Memory B cell (primary cell): Measurements from ENCODE around the gene FCSK.
A peak's percentile ranks its signal among the peaks of the same experiment; 100 is the strongest.

ENCODE experiments used
- ATAC-seq: fragments of 150-1000 bp; cut with Tn5 transposase; 2 replicates; pipeline ENCODE4 v1.10.0; 2021; ENCODE audit warnings: low read depth, mild to moderate bottlenecking, moderate library complexity
- DNase-seq, 2 donors: peaks; one replicate each; pipeline ENCODE4 v3.0.0; 2022; ENCODE audit warnings: low spot score in 2 of 2
- H3K27ac Mint-ChIP-seq: one replicate; pipeline ENCODE4 v1.8.0; 2022; ENCODE audit warnings: mild to moderate bottlenecking, moderate library complexity, mixed read lengths
- H3K27me3 Mint-ChIP-seq: one replicate; pipeline ENCODE4 v1.8.0; 2022; ENCODE audit warnings: mixed read lengths
- H3K36me3 Mint-ChIP-seq: one replicate; pipeline ENCODE4 v1.8.0; 2022; ENCODE audit warnings: mild to moderate bottlenecking, mixed read lengths
- H3K4me1 Mint-ChIP-seq: one replicate; pipeline ENCODE4 v1.8.0; 2022; ENCODE audit warnings: mixed read lengths
- H3K4me3 Mint-ChIP-seq: one replicate; pipeline ENCODE4 v1.8.0; 2022; ENCODE audit warnings: mild to moderate bottlenecking, moderate library complexity, mixed read lengths
- H3K9me3 Mint-ChIP-seq: one replicate; pipeline ENCODE4 v1.8.0; 2022; ENCODE audit warnings: mixed read lengths

FCSK gene

DNA sequence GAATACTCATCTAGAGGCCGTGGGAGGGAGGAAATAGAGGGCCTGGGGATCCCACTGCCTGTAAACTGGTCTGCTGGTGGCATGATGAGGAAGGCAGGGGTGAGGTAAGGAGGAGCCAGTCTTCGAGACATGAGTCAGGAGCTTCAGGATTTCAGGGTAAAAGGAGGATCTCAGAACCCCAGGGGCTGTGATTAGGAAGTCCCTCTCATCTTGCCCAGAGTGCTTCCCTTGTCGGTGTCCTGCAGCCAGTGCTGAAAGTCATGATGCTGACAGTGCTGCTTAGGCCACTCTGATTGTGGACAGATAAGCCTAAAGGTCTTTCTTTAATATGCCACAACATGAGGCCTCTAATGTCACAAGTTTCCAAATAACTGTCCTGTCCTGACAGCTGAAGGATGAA lies 39.4 kb downstream of the FCSK start:
- no peak overlapping the region for H3K27ac Mint-ChIP-seq
- DNase-seq (no peak), ATAC-seq (no peak)
- H3K36me3 Mint-ChIP-seq = peaks cover 22% of the 10 kb centered on the region
- no peaks in the 10 kb centered on the region for H3K4me1 Mint-ChIP-seq
- no peak overlapping the region for H3K4me3 Mint-ChIP-seq
- H3K27me3 Mint-ChIP-seq = no peaks in the 10 kb centered on the region
- no peaks in the 10 kb centered on the region for H3K9me3 Mint-ChIP-seq

DNA sequence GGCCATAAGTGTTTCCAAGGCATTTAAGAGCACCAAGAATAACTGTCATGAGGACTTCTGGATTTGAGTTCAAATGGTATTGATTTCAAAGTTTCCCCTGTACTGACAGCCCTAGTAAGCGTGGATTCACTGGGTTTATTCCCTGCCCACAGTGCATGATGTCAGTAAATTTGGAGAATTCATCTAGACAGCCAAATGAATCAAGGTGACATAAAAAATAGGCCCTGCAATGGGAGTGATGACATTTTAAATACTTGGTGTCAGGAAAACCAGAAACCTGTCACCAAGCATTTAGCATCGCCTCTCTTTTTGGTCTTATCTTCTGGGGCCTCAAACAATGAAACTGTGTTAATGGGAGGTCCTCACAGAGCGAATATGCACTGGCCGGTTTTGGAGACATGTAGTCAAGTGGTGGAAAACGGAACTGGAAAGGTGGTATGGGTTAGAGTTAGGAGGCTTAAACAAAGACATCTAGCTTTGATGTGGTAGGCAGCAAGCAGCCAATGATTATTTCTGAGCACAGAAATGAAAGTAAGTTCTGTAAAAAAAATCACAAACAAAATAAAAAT lies 39.9 kb downstream of the FCSK start:
- ATAC-seq = no peak
- Mint-ChIP-seq H3K4me3 (no peak overlapping the region), H3K4me1 (no peaks in the 10 kb centered on the region), H3K9me3 (no peaks in the 10 kb centered on the region), H3K27ac (peak overlapping the region; percentile 35), H3K36me3 (peaks cover 23% of the 10 kb centered on the region), H3K27me3 (no peaks in the 10 kb centered on the region)
- DNase-seq = no peak

DNA sequence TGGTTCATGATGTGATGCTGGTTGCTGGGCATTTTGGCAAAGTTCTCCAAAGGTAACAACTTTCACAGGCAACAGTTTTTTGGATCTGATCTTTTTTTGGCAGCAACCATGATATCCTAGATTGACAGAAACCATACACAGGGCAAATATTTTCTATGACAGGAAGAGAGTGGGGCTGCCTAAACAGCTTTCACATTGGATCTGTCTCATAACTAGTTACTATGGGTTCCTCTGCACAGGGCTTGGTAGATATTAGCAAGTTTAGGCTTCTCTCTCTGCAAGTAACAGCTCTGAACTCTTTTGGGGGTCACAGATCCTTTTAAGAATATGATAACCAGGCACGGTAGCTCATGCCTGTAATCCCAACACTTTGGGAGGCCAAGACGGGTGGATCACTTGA lies 40.4 kb downstream of the FCSK start:
- Mint-ChIP-seq H3K9me3 (no peaks in the 10 kb centered on the region), H3K4me1 (no peaks in the 10 kb centered on the region), H3K27ac (peak overlapping the region; percentile 35), H3K27me3 (no peaks in the 10 kb centered on the region), H3K36me3 (peaks cover 21% of the 10 kb centered on the region), H3K4me3 (no peak overlapping the region)
- no peak for ATAC-seq
- no peak for DNase-seq

DNA sequence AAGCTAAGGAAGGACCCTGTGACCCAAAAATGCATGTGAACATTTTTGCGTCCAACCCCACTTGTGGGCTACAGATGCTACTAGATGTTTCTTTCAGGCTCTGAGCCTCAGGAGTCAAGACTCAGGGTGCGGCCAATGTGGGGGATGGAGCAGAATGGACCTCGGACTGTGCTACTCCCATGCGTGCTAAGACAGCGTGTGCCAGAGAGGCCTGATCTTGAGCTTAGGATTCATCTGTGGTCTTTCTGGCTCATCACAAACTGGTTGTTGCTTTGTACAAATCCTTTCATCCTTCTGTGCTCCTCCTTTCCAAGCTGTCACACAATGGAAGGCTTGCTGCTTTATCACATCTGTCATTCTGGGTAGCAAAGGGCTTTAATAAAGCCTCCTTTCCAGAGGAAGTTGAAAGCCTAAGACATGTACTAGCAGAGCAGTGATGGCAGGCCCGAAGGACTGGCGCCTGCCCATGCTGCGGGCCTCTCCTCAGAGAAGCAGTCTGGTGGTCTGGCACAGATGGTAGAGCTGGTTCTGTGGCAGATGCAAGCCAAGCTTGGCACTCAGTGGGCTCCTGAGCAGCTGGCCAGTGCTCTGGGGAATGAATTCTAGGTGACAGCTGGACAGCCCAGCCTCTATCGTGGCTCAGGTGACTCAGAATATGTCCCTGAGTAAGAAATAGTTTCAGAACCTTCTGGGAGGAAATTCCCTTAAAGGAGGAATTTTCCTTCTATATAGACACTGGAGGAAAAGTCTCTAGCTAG lies 41.2 kb downstream of the FCSK start:
- Mint-ChIP-seq H3K9me3 (no peaks in the 10 kb centered on the region), H3K27ac (no peak overlapping the region), H3K27me3 (no peaks in the 10 kb centered on the region), H3K4me3 (no peak overlapping the region), H3K4me1 (no peaks in the 10 kb centered on the region), H3K36me3 (peaks cover 18% of the 10 kb centered on the region)
- DNase-seq (no peak), ATAC-seq (no peak)

DNA sequence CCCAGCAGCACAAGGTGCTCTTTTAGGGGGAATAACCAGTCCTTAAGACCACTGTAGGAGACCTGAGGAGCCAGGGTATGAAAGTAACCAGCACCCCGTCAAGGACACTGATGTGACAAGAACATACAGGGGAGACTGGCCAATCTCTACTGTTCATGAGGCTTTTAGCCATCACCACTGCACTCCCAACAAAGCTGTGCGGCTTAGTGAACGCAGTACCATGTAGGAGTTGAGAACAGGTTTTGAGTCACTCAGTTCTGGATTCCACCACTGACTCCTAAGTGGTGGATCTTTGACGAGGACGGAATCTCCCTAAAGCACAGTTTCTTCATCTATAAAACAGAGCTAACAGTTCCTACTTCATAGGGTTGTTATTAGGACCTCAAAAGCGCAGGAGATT lies 42.1 kb downstream of the FCSK start:
- ATAC-seq = no peak
- H3K9me3 Mint-ChIP-seq = no peaks in the 10 kb centered on the region
- H3K36me3 Mint-ChIP-seq = peaks cover 18% of the 10 kb centered on the region
- H3K4me1 Mint-ChIP-seq = no peaks in the 10 kb centered on the region
- H3K27me3 Mint-ChIP-seq = no peaks in the 10 kb centered on the region
- no peak for DNase-seq
- no peak overlapping the region for H3K27ac Mint-ChIP-seq
- H3K4me3 Mint-ChIP-seq = no peak overlapping the region

DNA sequence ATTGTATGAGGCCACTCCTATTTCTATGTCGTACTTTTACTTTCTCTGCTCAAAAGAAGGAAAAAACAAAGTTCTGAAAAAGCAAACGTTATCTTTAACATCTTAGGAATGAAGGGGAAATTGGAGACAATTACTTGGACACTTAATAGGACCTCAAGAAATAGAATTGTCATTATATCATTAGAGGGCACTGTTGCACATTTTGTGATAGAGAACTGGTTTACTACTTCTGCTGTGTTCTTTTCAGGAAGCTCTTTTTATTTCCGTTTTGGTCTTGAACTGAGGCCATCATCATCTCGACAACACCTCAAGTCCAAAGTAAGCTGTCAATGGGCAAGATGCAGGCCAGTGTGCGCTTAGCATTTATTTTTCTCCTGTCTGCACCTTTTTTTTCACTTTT lies 54.4 kb downstream of the FCSK start:
- ATAC-seq = peak; percentile 43
- H3K4me3 Mint-ChIP-seq = no peak overlapping the region
- peaks cover 7% of the 10 kb centered on the region for H3K4me1 Mint-ChIP-seq
- DNase-seq = no peak
- peak overlapping the region; percentile 5 for H3K27ac Mint-ChIP-seq
- H3K27me3 Mint-ChIP-seq = no peaks in the 10 kb centered on the region
- H3K36me3 Mint-ChIP-seq = peaks cover 16% of the 10 kb centered on the region
- H3K9me3 Mint-ChIP-seq = no peaks in the 10 kb centered on the region

DNA sequence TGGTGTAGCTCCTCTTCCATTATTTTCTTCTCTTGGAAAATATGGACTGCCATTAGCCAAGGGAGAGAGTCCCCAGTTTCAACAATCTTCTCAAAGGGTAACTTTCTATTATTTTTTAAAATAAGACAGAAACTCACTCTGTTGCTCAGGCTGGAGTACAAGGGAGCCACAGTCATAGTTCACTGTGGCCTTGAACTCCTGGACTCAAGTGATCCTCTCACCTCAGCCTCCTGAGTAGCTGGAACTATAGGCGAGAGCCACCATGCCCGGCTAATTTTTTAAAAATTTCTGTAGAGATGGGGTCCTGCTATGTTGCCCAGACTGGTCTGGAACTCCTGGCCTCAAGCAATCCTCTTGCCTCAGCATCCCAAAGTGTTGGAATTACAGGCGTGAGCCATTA lies 55.8 kb downstream of the FCSK start:
- ATAC-seq (no peak), DNase-seq (no peak)
- Mint-ChIP-seq H3K27ac (no peak overlapping the region), H3K4me1 (peaks cover 7% of the 10 kb centered on the region), H3K4me3 (no peak overlapping the region), H3K27me3 (no peaks in the 10 kb centered on the region), H3K36me3 (peaks cover 18% of the 10 kb centered on the region), H3K9me3 (no peaks in the 10 kb centered on the region)

DNA sequence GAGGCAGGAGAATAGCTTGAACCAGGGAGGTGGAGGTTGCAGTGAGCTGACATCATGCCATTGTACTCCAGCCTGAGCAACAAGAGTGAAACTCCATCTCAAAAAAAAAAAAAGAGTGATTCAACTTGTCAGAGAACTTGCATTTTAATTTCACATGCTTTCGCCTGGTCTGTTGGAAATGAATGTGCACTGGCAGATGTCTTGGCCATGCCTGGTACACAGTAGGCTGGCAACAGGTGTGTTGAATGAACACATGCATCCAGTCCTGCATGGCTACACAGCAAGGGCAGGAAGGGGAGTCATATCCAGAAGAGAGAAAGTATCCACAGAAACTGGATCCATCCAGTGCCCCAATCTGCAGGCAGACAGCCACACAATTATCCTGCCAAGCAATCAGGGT lies 57.4 kb downstream of the FCSK start:
- no peaks in the 10 kb centered on the region for H3K9me3 Mint-ChIP-seq
- H3K27me3 Mint-ChIP-seq = no peaks in the 10 kb centered on the region
- ATAC-seq (no peak), DNase-seq (no peak)
- peaks cover 20% of the 10 kb centered on the region for H3K36me3 Mint-ChIP-seq
- H3K4me1 Mint-ChIP-seq = peaks cover 7% of the 10 kb centered on the region
- no peak overlapping the region for H3K4me3 Mint-ChIP-seq
- H3K27ac Mint-ChIP-seq = no peak overlapping the region

DNA sequence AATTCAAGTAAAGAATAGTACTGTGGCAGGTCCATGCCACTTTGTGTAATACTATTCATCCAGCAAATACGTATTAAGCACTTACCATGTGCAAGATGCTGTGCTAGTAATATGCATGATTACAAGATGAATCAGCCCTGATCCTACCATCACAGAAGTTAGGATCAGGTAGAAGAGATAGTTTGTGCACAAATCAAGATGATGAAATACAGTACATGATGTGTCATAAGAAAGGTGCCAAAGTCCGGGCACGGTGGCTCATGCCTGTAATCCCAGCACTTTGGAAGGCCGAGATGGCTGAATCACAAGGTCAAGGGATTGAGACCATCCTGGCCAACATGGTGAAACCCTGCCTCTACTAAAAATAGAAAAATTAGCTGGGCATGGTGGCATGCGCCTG lies 58.1 kb downstream of the FCSK start:
- no peak overlapping the region for H3K4me3 Mint-ChIP-seq
- H3K9me3 Mint-ChIP-seq = no peaks in the 10 kb centered on the region
- H3K4me1 Mint-ChIP-seq = peaks cover 7% of the 10 kb centered on the region
- H3K27ac Mint-ChIP-seq = no peak overlapping the region
- no peaks in the 10 kb centered on the region for H3K27me3 Mint-ChIP-seq
- no peak for ATAC-seq
- H3K36me3 Mint-ChIP-seq = peaks cover 22% of the 10 kb centered on the region
- DNase-seq = no peak

DNA sequence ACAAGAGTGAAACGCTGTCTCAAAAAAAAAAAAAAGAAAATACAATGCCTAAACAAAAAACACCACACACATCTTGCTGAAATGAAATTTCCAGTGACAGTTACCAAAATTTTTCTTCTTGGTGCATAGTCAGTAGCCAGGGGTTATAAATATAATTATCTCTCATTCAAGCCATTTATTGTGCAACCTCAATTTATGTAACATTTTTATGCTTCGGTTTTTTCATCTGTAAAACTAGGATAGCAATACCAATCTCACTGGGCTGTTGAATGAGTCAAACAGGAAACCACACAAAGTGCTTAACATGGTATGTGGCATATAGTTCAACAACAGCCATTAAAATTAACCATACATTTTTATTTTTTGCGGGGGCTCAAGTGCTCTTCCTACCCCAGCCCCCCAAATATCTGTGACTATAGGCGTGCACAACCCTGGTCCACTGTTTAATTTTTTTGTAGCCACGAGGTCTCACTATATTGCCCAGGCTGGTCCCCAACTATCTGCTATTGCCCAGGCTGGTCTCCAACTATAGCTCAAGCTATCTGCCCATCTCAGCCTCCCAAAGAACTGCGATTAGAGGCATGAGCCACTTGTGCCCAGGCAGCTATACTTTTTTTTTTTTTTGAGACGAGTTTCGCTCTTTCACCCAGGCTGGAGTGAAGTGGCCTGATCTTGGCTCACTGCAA lies 66.4 kb downstream of the FCSK start:
- Mint-ChIP-seq H3K36me3 (peaks cover 12% of the 10 kb centered on the region), H3K4me3 (no peak overlapping the region), H3K27ac (no peak overlapping the region), H3K4me1 (peaks cover 20% of the 10 kb centered on the region), H3K9me3 (no peaks in the 10 kb centered on the region), H3K27me3 (no peaks in the 10 kb centered on the region)
- ATAC-seq (no peak), DNase-seq (no peak)

DNA sequence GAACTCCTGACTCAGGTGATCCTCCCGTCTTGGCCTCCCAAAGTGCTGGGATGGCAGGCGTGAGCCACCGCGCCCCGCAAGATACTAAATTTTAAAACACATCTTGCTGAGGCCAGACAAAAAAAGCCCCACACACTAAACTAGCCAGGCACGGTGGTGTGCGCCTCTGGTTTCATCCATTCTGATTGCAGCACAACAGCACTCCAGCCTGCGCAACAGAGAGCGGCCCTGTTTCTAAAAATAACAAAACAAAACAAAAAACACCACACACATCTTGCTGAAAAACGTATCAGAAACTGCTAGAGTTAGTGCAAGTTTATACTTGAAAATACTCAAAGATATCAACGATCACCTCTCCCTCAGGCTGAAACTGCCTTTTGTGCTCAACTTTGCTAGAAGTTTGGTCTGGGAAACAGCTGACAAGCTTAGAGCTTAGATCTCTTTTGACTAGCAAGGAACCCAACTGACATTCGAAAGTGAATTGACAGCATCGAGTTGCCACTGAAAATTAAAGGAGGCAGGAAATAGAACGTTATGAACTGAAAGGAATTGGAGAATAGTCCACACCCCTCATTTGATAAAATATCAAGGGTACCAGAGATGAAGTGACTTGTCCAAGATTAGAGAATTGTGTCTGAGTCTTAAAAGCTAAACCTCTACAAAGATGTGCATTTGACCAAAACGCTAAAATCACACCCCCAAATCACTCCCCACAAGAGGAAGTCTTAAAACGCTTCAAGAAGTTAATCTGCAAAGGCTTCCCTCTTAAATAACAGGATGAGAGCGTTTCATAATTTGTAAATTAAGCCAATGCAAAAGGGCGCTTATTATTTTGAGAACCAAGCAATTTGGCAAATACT lies 68.1 kb downstream of the FCSK start:
- DNase-seq (no peak), ATAC-seq (no peak)
- Mint-ChIP-seq H3K9me3 (no peaks in the 10 kb centered on the region), H3K4me3 (peak overlapping the region; percentile 93), H3K27me3 (no peaks in the 10 kb centered on the region), H3K27ac (peak overlapping the region; percentile 98), H3K36me3 (peaks cover 15% of the 10 kb centered on the region), H3K4me1 (peaks cover 29% of the 10 kb centered on the region)

DNA sequence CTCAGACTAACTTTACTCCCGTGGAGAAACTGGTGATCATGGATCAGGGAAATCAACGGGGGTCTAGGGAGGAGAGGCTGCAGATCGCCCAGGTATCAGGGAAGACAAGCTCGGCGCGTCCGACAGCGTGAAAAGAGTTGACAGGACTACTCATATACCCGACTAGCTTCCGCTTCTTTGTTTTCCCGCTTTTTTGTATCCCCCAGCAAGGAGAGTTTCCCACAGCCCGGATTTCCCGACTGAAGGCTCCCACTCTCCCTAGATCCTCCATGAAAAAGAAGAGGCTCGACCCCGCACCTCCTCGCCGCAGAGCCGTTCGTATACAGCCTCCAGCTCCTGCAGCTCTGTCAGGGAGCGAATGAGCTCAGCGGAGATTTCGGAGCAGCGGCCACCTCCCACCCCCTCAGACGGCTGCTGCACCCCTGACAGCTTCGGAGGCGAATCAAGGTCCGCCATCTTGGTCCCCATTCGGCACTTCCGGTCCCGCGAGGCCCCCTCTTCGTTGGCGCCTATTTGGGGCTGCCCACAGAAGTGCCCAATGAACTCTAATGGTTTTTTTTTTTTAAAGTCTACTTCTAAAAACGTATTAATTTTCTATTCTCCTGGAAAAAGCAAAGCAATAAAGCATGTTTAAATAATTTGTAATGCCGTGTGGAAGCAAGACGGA lies 68.8 kb downstream of the FCSK start, which contains the start of gene COG4:
TSS of gene COG4 (minus strand) at position 479 of the 667 bp plus-strand sequence. CDS start at position 468, 11 bp downstream.
- Mint-ChIP-seq H3K36me3 (peaks cover 14% of the 10 kb centered on the region), H3K4me3 (peak within 1 kb of the TSS; percentile 93), H3K4me1 (peaks cover 30% of the 10 kb centered on the region), H3K9me3 (no peaks in the 10 kb centered on the region), H3K27ac (peak within 1 kb of the TSS; percentile 98), H3K27me3 (no peaks in the 10 kb centered on the region)
- ATAC-seq = peak; percentile 77
- DNase-seq = peak; percentile 83 to 87

DNA sequence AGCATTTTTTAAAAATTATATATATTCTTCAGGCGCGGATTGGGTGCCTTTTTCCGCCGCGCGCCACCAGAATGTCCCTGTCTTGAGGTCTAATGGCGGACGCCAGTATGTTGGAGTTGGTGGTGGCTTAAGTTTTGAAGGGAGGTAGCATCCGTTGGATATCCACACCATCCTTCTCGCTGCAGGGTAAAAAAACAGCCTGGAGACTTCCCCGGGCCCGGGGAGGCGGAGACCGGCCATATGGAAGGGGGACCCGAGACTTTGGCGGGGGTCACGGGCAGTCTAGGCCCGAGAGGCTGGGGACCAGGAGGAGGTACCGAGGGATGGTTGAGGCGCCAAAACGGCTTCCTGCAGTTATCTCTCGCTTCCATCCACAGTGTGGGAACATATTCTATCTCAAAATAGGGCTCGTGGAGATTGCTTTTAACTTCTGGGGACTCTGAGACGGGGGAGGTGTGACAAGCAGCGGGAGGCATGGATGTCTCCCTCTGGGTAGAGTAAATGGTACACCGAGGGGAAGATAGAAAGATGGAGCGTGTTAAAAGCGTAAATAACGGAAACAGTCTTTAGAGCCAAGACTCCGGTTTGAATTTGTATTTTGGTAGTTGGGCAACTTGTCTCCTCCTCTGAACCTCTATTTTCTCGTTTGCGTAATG lies 69.5 kb downstream of the FCSK start, which contains the start of gene SF3B3:
TSS of gene SF3B3 (plus strand) at position 74 of the 656 bp plus-strand sequence. CDS start 2,841 bp downstream, outside the sequence.
- DNase-seq (peak; percentile 79 to 85), ATAC-seq (peak; percentile 72)
- Mint-ChIP-seq H3K4me1 (peaks cover 30% of the 10 kb centered on the region), H3K4me3 (peak within 1 kb of the TSS; percentile 93), H3K9me3 (no peaks in the 10 kb centered on the region), H3K36me3 (peaks cover 14% of the 10 kb centered on the region), H3K27ac (peak within 1 kb of the TSS; percentile 98), H3K27me3 (no peaks in the 10 kb centered on the region)
